Activated T-cell treated with anti-CD3 and anti-CD28 coated beads, Interleukin-2, amount 50 U/mL, for 4 hours (primary cell): ENCODE data around the gene CEP295NL. TPM values are rescaled to one million over a fixed set of nuclear protein-coding genes. Genes with fewer than 3 reads are reported as not detected.
A peak's percentile ranks its signal among the peaks of the same experiment; 100 is the strongest.
"Not testable (repeated sequence)": the region's sequence is repeated elsewhere in the genome, so short reads cannot be mapped to it uniquely, and the experiment has no call there.

Source experiments
- ATAC-seq, 2 donors: fragments of 200-7000 bp; cut with Tn5 transposase; one replicate each; pipeline ENCODE4 v1.10.0; 2021
- DNase-seq: peaks from one replicate; pipeline ENCODE4 v3.0.0-alpha.2; 2020
- H3K27me3 Mint-ChIP-seq: one replicate; pipeline ENCODE4 v1.8.0; 2021; ENCODE audit warnings: low read depth, mixed read lengths
- H3K36me3 Mint-ChIP-seq: one replicate; pipeline ENCODE4 v1.8.0; 2022; ENCODE audit warnings: mixed read lengths; ENCODE audit not compliant: insufficient read depth
- H3K4me1 Mint-ChIP-seq: one replicate; pipeline ENCODE4 v1.8.0; 2021; ENCODE audit warnings: low read depth, mixed read lengths
- H3K4me3 Mint-ChIP-seq: one replicate; pipeline ENCODE4 v1.8.0; 2021; ENCODE audit warnings: mild to moderate bottlenecking, moderate library complexity, mixed read lengths
- H3K9me3 Mint-ChIP-seq: one replicate; pipeline ENCODE4 v1.8.0; 2021; ENCODE audit warnings: mixed read lengths
- total RNA-seq, 3 donors: library from RNA; stranded (reverse); gene quantifications; one replicate each; pipeline ENCODE4 v1.2.1, GENCODE V29; 2021

Gene CEP295NL
- total RNA-seq, 3 donors from 2014 or later, result not detected

GRCh38 chr17:78921437-78921971, 18.5 kb upstream of the CEP295NL start:
- no peak for ATAC-seq
- H3K4me3 Mint-ChIP-seq, result no peak overlapping the region

DNA sequence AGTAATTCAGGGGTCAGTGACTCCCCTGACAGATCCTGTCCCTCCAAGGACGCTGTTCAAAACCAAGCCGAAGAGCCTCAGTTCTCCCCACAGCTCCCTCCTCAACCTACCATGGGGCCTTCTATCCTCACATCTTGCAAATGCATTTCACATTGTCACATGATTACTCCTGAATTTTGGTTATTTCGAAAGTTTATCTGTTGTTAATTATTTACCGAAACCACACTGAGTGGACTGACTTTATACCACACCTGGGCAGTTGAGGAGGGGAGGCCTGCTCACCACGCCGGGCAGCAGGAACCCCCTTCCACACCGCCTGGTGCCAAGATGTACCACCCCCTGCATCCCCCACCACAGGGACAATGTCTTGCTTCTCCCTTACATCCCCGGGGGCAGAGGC, 17.5 kb upstream of the CEP295NL start:
- H3K4me1 Mint-ChIP-seq, result peaks cover 13% of the 10 kb centered on the region
- no peaks in the 10 kb centered on the region for H3K36me3 Mint-ChIP-seq
- H3K4me3 Mint-ChIP-seq, result no peak overlapping the region
- ATAC-seq (no peak), DNase-seq (no peak)
- no peaks in the 10 kb centered on the region for H3K9me3 Mint-ChIP-seq
- H3K27me3 Mint-ChIP-seq, result peaks cover 5% of the 10 kb centered on the region

More at GRCh38 chr17:78921437-78921971, 18.5 kb upstream of the CEP295NL start:
- no peak for DNase-seq
- Mint-ChIP-seq H3K27me3 (peaks cover 9% of the 10 kb centered on the region), H3K36me3 (no peaks in the 10 kb centered on the region), H3K9me3 (no peaks in the 10 kb centered on the region), H3K4me1 (peaks cover 11% of the 10 kb centered on the region)

DNA sequence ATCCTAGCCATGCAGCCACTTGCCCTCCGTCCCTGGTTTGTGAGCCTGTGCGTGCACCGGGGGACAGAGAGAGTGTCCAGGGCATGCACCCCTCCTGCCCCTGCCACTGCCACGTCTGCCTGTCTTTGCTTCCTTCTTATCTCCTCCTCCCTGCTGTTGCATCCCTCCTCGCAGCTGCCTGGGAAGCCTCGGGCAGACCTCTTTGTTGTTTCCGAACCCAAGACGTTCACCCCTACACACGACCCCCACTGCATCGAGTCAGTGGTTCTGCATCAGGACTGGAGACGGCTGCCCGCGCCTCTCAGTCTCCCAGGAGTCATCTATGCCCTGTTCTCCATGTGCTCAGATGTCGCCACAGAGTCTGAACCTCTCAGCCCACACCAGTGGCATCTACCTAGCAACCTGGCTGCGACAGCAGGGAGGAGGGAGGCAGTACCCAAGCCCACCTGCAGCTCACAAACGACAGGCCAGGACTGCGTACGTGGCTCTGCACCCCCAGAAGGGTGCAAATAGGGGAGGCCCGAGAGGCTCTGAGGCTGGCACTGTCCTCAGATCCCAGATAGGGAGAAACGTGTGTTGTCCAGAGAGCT, 17.0 kb upstream of the CEP295NL start:
- no peak overlapping the region for H3K4me3 Mint-ChIP-seq
- ATAC-seq, result no peak
- H3K36me3 Mint-ChIP-seq, result no peaks in the 10 kb centered on the region
- H3K9me3 Mint-ChIP-seq, result no peaks in the 10 kb centered on the region
- DNase-seq, result no peak
- H3K27me3 Mint-ChIP-seq, result peaks cover 5% of the 10 kb centered on the region
- H3K4me1 Mint-ChIP-seq, result peaks cover 13% of the 10 kb centered on the region

- H3K4me3 Mint-ChIP-seq, result no peak overlapping the region
- DNase-seq, result no peak
- no peak for ATAC-seq
- H3K36me3 Mint-ChIP-seq, result no peaks in the 10 kb centered on the region
- peaks cover 5% of the 10 kb centered on the region for H3K27me3 Mint-ChIP-seq
- H3K9me3 Mint-ChIP-seq, result no peaks in the 10 kb centered on the region
- peaks cover 12% of the 10 kb centered on the region for H3K4me1 Mint-ChIP-seq
These were observed 16.0 kb upstream of the CEP295NL start for GRCh38 chr17:78918979-78919378.

DNA sequence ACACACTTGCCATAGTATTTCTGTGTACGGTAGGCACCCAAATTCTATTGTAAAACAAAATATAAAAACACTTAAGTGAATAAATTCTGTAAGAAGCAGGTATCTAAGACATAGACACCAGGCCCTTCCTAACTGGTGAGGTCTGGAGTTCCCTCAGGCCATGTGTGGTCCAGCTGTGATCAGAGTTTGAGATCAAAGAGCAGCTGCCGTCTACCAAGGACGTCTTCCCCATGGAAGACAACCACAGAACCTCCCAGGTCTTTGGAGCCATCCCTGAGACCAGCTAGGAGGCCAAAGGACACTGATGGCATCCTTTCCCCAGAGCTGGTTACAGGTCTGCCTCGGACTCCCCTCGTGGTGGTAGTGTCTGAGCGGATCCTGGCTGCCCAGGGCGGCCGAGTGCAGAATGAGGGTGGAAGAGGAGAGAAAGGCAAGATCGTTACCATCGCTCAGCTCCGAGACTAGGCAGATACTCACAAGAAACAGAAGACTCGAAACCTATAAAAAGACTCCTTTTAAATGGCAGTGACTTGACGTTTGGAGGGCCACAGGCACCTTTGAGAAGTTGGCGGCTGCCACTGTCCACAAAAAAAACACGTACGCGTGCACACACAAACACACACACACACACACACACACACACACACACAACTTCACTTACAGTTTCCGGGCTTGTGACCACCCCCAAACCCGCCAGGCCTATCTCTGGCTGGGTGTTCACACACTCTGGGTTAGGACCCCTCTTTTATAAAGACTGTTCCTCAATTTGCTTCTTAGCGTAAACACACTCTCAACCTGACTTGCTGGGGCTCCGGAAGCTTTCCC, 14.7 kb upstream of the CEP295NL start:
- no peak for DNase-seq
- Mint-ChIP-seq H3K9me3 (no peaks in the 10 kb centered on the region), H3K36me3 (no peaks in the 10 kb centered on the region), H3K4me1 (peaks cover 2% of the 10 kb centered on the region), H3K4me3 (no peak overlapping the region), H3K27me3 (peaks cover 3% of the 10 kb centered on the region)
- no peak for ATAC-seq

GRCh38 chr17:78915872-78916632, 13.1 kb upstream of the CEP295NL start:
- no peaks in the 10 kb centered on the region for H3K9me3 Mint-ChIP-seq
- H3K4me3 Mint-ChIP-seq, result peak overlapping the region; percentile 16
- peak; percentile 52 to 56 for ATAC-seq

GRCh38 chr17:78913115-78913514, 10.1 kb upstream of the CEP295NL start:
- no peaks in the 10 kb centered on the region for H3K36me3 Mint-ChIP-seq
- no peak for ATAC-seq
- H3K4me1 Mint-ChIP-seq, result peaks cover 2% of the 10 kb centered on the region
- H3K27me3 Mint-ChIP-seq, result peaks cover 3% of the 10 kb centered on the region
- DNase-seq, result no peak
- H3K4me3 Mint-ChIP-seq, result no peak overlapping the region
- no peaks in the 10 kb centered on the region for H3K9me3 Mint-ChIP-seq

More at GRCh38 chr17:78915872-78916632, 13.1 kb upstream of the CEP295NL start:
- Mint-ChIP-seq H3K27me3 (peaks cover 3% of the 10 kb centered on the region), H3K4me1 (peaks cover 2% of the 10 kb centered on the region), H3K36me3 (no peaks in the 10 kb centered on the region)
- no peak for DNase-seq

DNA sequence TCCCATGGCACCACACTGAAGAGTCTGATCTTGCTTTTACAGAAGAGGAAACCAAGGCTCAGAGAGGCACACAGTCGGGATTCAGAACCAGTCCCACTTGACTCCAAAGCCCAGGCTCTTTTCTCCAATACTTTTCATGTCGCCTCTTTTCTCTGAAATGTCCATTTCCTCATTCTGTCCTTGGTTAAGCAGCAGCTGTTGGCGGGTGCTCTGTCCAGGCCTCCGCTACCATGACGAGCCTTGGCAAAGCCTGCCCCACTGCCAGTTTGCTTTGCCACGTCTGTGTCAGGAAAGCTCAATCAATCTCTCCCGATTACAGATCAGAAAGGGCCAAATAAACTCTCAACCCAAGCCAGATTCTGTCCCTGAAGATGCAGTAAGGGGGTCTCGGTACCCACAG, 9.1 kb upstream of the CEP295NL start:
- no peaks in the 10 kb centered on the region for H3K36me3 Mint-ChIP-seq
- peaks cover 3% of the 10 kb centered on the region for H3K27me3 Mint-ChIP-seq
- no peak overlapping the region for H3K4me3 Mint-ChIP-seq
- no peak for ATAC-seq
- no peaks in the 10 kb centered on the region for H3K9me3 Mint-ChIP-seq
- DNase-seq, result no peak
- H3K4me1 Mint-ChIP-seq, result peaks cover 2% of the 10 kb centered on the region

GRCh38 chr17:78911543-78911942, 8.5 kb upstream of the CEP295NL start:
- H3K9me3 Mint-ChIP-seq, H3K36me3 Mint-ChIP-seq, DNase-seq, H3K27me3 Mint-ChIP-seq, ATAC-seq, H3K4me1 Mint-ChIP-seq, H3K4me3 Mint-ChIP-seq: not testable (repeated sequence)

DNA sequence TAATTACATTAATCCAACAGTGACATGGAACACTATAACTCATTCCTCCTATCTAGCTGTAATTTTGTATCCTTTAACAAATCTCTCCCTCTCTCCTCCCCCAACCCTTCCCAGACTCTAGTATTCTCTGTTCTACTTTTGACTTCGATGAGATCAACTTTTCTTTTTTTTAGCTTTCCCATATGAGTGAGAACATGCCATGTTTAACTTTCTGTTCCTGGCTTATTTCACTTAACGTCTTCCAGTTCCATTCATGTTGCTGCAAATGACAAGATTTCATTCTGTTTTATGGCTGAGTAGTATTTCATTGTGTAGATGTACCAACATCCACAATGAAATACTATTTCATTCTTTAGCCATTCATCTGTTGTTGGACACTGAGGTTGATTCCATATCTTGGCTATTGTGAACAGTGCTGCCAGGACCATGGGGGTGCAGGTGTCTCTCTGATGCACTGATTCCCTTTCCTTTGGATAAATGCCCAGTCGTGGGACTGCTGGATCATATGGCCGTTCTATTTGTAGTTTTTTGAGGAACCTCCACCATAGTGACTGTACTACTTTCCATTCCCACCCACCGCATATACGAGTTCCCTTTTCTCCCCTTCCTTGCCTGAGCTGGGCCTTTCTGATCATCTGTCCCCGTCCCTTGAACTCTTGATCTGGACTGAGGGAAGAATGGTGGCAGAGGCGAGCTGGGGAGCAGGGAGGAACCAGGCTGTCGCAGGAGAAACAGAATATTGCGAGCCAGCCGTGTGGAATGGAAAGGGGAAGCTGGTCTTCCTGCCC, 7.7 kb upstream of the CEP295NL start:
- Mint-ChIP-seq H3K4me1 (no peaks in the 10 kb centered on the region), H3K4me3 (no peak overlapping the region), H3K9me3 (no peaks in the 10 kb centered on the region), H3K36me3 (no peaks in the 10 kb centered on the region), H3K27me3 (no peaks in the 10 kb centered on the region)
- no peak for DNase-seq
- no peak for ATAC-seq

- ATAC-seq (no peak), DNase-seq (no peak)
- Mint-ChIP-seq H3K27me3 (no peaks in the 10 kb centered on the region), H3K36me3 (no peaks in the 10 kb centered on the region), H3K9me3 (no peaks in the 10 kb centered on the region), H3K4me1 (peaks cover 5% of the 10 kb centered on the region), H3K4me3 (no peak overlapping the region)
These were observed 5.4 kb upstream of the CEP295NL start for GRCh38 chr17:78908426-78908825.

- ATAC-seq, result no peak
- Mint-ChIP-seq H3K36me3 (no peaks in the 10 kb centered on the region), H3K4me1 (peaks cover 6% of the 10 kb centered on the region), H3K9me3 (no peaks in the 10 kb centered on the region), H3K4me3 (no peak overlapping the region), H3K27me3 (peaks cover 3% of the 10 kb centered on the region)
- no peak for DNase-seq
These were observed 2.5 kb upstream of the CEP295NL start for GRCh38 chr17:78905541-78905940.

DNA sequence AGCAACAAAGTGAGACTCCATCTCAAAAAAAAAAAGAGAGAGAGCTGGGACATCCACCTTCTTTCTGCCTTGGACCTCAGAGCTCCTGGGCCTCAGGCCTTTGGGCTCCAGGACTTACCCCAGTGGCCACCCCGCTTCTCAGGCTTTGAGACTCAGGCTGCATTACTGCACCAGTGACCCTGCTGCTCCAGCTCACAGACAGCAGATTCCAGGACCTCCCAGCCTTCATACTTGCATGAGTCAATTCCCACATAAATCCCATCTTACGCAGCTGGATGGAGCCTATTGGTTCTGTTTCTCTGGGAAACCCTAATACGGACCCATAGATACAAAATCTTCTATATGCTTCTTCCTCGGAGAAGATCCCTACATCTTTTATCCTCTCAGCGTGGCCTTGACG, 2.1 kb upstream of the CEP295NL start:
- Mint-ChIP-seq H3K4me1 (peaks cover 6% of the 10 kb centered on the region), H3K9me3 (no peaks in the 10 kb centered on the region), H3K4me3 (no peak overlapping the region), H3K27me3 (peaks cover 3% of the 10 kb centered on the region), H3K36me3 (no peaks in the 10 kb centered on the region)
- ATAC-seq (no peak), DNase-seq (no peak)

DNA sequence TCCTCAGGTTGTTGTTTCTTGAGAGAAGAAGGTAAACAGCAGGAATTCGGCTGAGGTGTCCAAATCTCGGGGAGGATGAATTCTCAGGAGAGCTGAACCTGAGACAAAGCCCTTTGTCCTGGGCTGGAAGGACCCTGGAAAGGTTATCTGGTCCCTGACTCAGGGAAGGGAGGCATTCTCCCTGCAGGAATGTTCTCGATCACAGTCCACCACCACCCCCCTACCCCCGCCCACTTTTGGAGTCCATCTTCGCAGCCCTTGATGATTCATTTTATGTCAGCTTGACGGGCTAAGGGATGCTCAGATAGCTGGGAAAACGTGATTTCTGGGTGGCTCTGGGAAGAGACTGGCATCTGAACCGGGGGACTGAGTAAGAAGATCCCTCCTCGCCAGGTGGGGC, 1.4 kb upstream of the CEP295NL start:
- DNase-seq (no peak), ATAC-seq (no peak)
- H3K36me3 Mint-ChIP-seq, result no peaks in the 10 kb centered on the region
- peaks cover 3% of the 10 kb centered on the region for H3K27me3 Mint-ChIP-seq
- H3K4me3 Mint-ChIP-seq, result no peak overlapping the region
- peaks cover 6% of the 10 kb centered on the region for H3K4me1 Mint-ChIP-seq
- H3K9me3 Mint-ChIP-seq, result no peaks in the 10 kb centered on the region
